Muscle layer of duodenum (tissue), 2 donors: ENCODE data around the gene SNX30.

Source experiments
- H3K27ac ChIP-seq: one replicate; pipeline ENCODE4 v1.7.0; 2013; ENCODE audit warnings: mild to moderate bottlenecking, low read length
- H3K27me3 ChIP-seq: one replicate; pipeline ENCODE4 v1.7.0; 2013; ENCODE audit warnings: low read depth, mild to moderate bottlenecking, control low read depth, low read length
- H3K36me3 ChIP-seq, 2 donors: one replicate each; pipeline ENCODE4 v1.7.0; 2013; ENCODE audit warnings: low read length in 2 of 2, control low read depth in 1 of 2, mild to moderate bottlenecking in 1 of 2; ENCODE audit not compliant: insufficient read depth in 2 of 2, control insufficient read depth in 1 of 2
- H3K4me1 ChIP-seq, 2 donors: one replicate each; pipeline ENCODE4 v1.7.0; 2013; ENCODE audit warnings: low read length in 2 of 2, mild to moderate bottlenecking in 2 of 2, control low read depth in 1 of 2, moderate library complexity in 1 of 2; ENCODE audit not compliant: insufficient read depth in 2 of 2, control insufficient read depth in 1 of 2
- H3K4me3 ChIP-seq, 2 donors: one replicate each; pipeline ENCODE4 v1.7.0; 2013; ENCODE audit warnings: low read length in 2 of 2, low read depth in 1 of 2, mild to moderate bottlenecking in 1 of 2
- H3K9me3 ChIP-seq, 2 donors: one replicate each; pipeline ENCODE4 v1.7.0; 2013; ENCODE audit warnings: low read length in 2 of 2, control low read depth in 1 of 2, mild to moderate bottlenecking in 1 of 2; ENCODE audit not compliant: control insufficient read depth in 1 of 2
- donor health status: healthy.

SNX30 gene

GRCh38 chr9:112765281-112765680, 14.7 kb downstream of the SNX30 start:
- no peak overlapping the region for H3K4me3 ChIP-seq
- no peaks in the 10 kb centered on the region for H3K36me3 ChIP-seq
- H3K27me3 ChIP-seq: no peaks in the 10 kb centered on the region
- no peaks in the 10 kb centered on the region for H3K9me3 ChIP-seq
- H3K27ac ChIP-seq: no peak overlapping the region
- H3K4me1 ChIP-seq: no peaks in the 10 kb centered on the region

DNA sequence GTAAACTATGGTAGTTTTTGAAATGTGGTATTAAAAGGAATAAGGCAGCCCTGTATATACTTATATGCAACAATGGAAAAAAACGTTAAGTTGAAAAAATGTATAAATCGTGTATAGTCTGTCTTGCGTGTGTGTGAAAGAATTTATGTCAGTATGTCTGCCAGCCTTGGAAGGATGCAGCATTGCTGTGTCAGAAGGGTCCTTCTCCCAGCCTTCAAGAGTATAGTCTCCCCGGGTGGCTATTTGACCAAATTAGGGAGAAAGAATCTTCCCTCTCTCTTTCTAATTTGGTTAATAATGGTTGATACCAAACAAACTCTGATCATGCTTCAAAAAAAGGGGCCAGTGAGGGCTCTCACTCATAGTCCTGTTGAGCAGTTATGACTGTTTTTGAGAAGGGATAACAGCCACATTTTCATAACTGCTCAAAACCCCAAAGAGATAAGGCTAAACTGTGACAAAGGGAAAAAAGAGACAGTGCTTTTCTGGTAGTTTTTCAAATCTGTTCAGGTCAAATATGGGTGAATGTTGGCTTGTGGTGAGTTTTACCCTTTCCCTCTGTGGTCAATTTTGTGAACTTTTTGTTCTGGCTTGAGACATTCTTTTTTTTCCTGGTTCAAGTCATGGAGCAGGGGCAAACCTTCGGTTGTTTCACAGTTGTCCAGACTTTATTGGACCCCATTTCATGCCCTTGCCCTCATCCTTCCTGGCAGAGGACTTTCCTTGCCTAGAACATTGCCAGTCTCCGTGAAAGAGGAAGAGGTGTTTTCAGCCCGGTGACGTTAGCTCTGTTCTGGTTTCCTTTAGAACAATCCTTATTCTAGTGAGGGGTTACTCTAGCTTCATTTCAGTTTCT, 21.0 kb downstream of the SNX30 start:
- no peaks in the 10 kb centered on the region for H3K36me3 ChIP-seq
- H3K4me3 ChIP-seq: no peak overlapping the region
- H3K27ac ChIP-seq: no peak overlapping the region
- H3K27me3 ChIP-seq: no peaks in the 10 kb centered on the region
- no peaks in the 10 kb centered on the region for H3K9me3 ChIP-seq
- peaks cover 0 to 11% of the 10 kb centered on the region in 2 donors for H3K4me1 ChIP-seq

DNA sequence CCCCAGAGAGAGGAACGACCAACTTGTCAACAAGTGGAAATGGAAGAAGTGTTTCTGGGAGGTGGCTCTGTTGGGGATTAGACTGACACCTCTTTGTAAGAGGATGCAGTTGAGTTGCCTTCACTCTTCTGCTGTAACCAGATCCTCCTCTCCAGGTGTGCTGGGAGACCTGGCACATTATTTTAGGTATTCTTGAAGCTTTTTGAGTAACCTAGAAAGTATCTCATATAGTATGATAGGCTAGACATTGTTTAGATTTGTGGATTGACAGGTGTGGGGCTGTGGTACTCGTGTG, 21.6 kb downstream of the SNX30 start:
- no peaks in the 10 kb centered on the region for H3K36me3 ChIP-seq
- H3K4me3 ChIP-seq: no peak overlapping the region
- no peaks in the 10 kb centered on the region for H3K27me3 ChIP-seq
- no peak overlapping the region for H3K27ac ChIP-seq
- H3K4me1 ChIP-seq: peaks cover 0 to 11% of the 10 kb centered on the region in 2 donors
- H3K9me3 ChIP-seq: no peaks in the 10 kb centered on the region

DNA sequence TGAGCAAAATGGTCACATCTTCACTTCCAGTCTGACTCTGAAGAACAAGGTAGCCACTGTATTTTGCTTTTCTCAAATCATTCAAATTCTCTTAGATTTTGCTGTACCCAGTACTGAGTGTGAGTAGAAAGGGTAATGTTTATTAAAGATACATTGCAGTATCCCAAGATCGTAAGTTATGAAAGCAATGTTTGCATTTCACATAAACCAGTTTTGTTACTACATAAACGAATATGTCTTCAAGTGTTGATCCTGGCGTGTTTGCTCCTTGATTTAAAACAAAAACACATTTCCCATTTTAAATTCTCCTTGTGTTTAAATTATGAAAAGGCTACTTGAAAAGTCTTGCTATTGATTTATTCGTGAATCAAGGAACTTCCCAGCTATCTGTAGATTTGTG, 22.0 kb downstream of the SNX30 start:
- no peak overlapping the region for H3K27ac ChIP-seq

GRCh38 chr9:112774006-112774996, 23.7 kb downstream of the SNX30 start:
- Histone ChIP-seq H3K4me1 (peaks cover 0 to 11% of the 10 kb centered on the region in 2 donors), H3K36me3 (no peaks in the 10 kb centered on the region), H3K9me3 (no peaks in the 10 kb centered on the region), H3K27ac (no peak overlapping the region), H3K4me3 (no peak overlapping the region), H3K27me3 (no peaks in the 10 kb centered on the region)

More for the DNA sequence above, 22.0 kb downstream of the SNX30 start:
- H3K4me3 ChIP-seq: no peak overlapping the region
- H3K36me3 ChIP-seq: no peaks in the 10 kb centered on the region
- no peaks in the 10 kb centered on the region for H3K9me3 ChIP-seq
- H3K4me1 ChIP-seq: peaks cover 0 to 11% of the 10 kb centered on the region in 2 donors
- H3K27me3 ChIP-seq: no peaks in the 10 kb centered on the region

DNA sequence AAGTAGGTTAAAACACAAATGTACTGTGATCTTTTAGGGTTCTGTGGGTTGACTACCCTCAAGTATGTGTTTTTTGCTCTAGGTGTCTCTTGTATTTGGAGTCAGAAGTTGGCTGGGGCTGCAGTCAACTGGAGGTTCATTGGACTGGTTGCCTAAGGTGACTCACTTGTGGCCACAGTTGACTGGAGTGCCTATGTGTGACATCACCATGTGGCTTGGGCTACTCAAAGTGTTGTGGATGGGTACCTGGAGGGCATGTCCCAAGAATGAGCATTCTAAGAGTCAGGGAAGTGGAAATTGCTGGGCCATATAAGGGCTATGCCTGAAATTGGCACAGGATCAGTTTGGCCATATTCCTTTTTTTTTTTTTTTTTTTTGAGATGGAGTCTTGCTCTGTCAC, 27.4 kb downstream of the SNX30 start:
- Histone ChIP-seq H3K4me3 (no peak overlapping the region), H3K27me3 (no peaks in the 10 kb centered on the region)

GRCh38 chr9:112780450-112781036, 30.0 kb downstream of the SNX30 start:
- H3K4me1 ChIP-seq: no peaks in the 10 kb centered on the region
- H3K9me3 ChIP-seq: no peaks in the 10 kb centered on the region
- no peak overlapping the region for H3K4me3 ChIP-seq
- no peaks in the 10 kb centered on the region for H3K36me3 ChIP-seq
- H3K27ac ChIP-seq: no peak overlapping the region
- no peaks in the 10 kb centered on the region for H3K27me3 ChIP-seq

More for the DNA sequence above, 27.4 kb downstream of the SNX30 start:
- H3K27ac ChIP-seq: no peak overlapping the region
- H3K36me3 ChIP-seq: no peaks in the 10 kb centered on the region
- H3K4me1 ChIP-seq: peaks cover 0 to 5% of the 10 kb centered on the region in 2 donors
- no peaks in the 10 kb centered on the region for H3K9me3 ChIP-seq

DNA sequence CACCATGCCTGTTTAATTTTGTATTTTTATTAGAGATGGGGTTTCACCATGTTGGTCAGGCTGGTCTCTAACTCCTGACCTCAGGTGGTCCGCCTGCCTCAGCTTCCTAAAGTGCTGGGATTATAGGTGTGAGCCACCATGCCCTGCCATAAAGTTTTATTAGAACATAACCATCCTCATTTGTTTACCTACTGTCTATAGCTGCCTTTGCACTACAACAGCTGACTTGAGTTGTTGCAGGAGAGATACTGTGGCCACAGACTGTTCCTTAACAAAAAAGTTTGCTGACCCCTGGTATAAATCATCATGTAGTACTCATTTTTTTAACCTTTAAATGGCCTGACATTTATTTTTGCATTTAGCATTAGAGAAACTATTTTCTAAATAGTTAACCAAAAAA, 31.7 kb downstream of the SNX30 start:
- H3K27me3 ChIP-seq: no peaks in the 10 kb centered on the region
- H3K36me3 ChIP-seq: no peaks in the 10 kb centered on the region
- H3K4me1 ChIP-seq: no peaks in the 10 kb centered on the region
- H3K27ac ChIP-seq: no peak overlapping the region
- no peaks in the 10 kb centered on the region for H3K9me3 ChIP-seq
- H3K4me3 ChIP-seq: no peak overlapping the region

DNA sequence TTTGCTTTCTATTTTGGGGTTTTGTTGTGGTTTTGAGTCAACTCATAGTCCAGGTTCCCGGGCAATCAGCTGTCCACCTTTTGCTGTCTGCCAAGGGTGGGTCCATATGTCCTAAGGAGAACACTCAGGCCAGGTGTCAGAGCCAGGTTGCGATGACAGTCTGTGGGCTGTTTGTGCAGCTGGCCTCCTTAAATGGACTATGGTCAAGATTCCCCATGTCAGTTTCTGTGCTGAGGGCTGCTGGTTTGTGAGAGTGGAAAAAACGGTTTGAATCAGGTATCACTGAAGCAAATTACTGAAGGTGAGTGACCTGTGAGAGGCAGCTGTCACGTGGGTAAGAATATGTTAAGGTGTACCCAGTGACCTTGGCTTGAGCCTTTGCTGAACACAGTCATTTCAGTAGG, 33.0 kb downstream of the SNX30 start:
- Histone ChIP-seq H3K9me3 (no peaks in the 10 kb centered on the region), H3K27me3 (no peaks in the 10 kb centered on the region), H3K4me1 (no peaks in the 10 kb centered on the region), H3K27ac (no peak overlapping the region), H3K4me3 (no peak overlapping the region), H3K36me3 (no peaks in the 10 kb centered on the region)

DNA sequence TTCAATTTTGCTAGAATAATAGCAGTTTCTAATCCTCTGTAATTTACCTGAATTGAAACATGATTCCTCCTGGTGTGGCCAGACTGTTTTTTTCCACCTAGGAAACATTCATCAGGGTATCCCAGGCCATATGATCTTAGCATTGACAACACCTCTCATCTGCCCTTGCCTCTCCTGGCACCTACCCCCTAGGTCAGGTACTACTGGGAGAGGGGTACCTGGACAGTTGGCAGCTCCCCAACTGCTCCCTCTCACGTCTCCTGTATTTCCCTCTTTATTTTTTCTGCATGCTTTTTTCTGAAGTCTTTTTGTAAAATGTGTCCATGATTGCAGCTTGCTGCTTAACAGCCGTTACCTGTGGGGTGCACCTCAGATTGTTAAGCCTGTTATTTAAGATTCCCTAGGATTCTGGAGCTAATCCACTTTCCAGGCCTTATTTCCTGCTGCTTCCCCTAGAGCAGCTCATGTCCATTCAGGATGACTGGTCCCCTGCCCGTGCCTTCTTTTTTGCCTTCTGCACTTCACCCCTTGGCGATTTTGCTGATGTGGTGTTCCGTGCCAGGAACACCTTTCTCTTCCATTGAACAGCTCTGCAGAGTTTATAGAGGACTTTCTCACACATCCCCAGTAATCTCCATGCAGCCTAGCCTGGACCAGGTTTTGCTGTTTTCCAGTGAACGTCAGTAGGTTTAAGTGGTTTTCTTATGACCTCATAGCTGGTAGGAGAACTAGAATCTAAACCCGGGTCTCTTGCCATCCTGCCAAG, 33.6 kb downstream of the SNX30 start:
- peaks cover 0 to 6% of the 10 kb centered on the region in 2 donors for H3K4me1 ChIP-seq
- H3K36me3 ChIP-seq: no peaks in the 10 kb centered on the region
- H3K27ac ChIP-seq: no peak overlapping the region
- no peaks in the 10 kb centered on the region for H3K9me3 ChIP-seq
- H3K27me3 ChIP-seq: no peaks in the 10 kb centered on the region
- no peak overlapping the region for H3K4me3 ChIP-seq
